ENCODE results near the gene PARP8.
"Not testable (repeated sequence)": the region's sequence is repeated elsewhere in the genome, so short reads cannot be mapped to it uniquely, and the experiment has no call there.

Gene PARP8

GRCh38 chr5:50770441-50770840 is 104.0 kb downstream of the PARP8 start:
- H3K9me3 ChIP-seq (ENCODE audit: control insufficient read depth in 2 of 2, low read length in 2 of 2): no peaks in the 10 kb centered on the region
- no peak overlapping the region for H3K4me3 ChIP-seq (ENCODE audit: low read length in 2 of 2)
- H3K27me3 ChIP-seq (ENCODE audit: control insufficient read depth in 1 of 2, insufficient read depth in 2 of 2, low read length in 2 of 2): no peaks in the 10 kb centered on the region
- no peaks in the 10 kb centered on the region for H3K4me1 ChIP-seq (ENCODE audit: control insufficient read depth, insufficient read depth, low read length)
- no peak overlapping the region for H3K27ac ChIP-seq (ENCODE audit: low read length)
- H3K36me3 ChIP-seq (ENCODE audit: control insufficient read depth in 2 of 2, insufficient read depth in 2 of 2, low read length in 2 of 2): no peaks in the 10 kb centered on the region
- no peak overlapping the region for H3K9ac ChIP-seq (ENCODE audit: low read length in 2 of 2)

GRCh38 chr5:50774446-50775175 is 108.2 kb downstream of the PARP8 start:
- H3K9me3 ChIP-seq (ENCODE audit: control insufficient read depth in 2 of 2, low read length in 2 of 2); H3K9ac ChIP-seq (ENCODE audit: low read length in 2 of 2); H3K27ac ChIP-seq (ENCODE audit: low read length); H3K4me1 ChIP-seq (ENCODE audit: control insufficient read depth, insufficient read depth, low read length); H3K4me3 ChIP-seq (ENCODE audit: low read length in 2 of 2); H3K36me3 ChIP-seq (ENCODE audit: control insufficient read depth in 2 of 2, insufficient read depth in 2 of 2, low read length in 2 of 2); H3K27me3 ChIP-seq (ENCODE audit: control insufficient read depth in 1 of 2, insufficient read depth in 2 of 2, low read length in 2 of 2): not testable (repeated sequence)

GRCh38 chr5:50786073-50786472 is 119.6 kb downstream of the PARP8 start:
- H3K4me3 ChIP-seq (ENCODE audit: low read length in 2 of 2): no peak overlapping the region
- H3K27ac ChIP-seq (ENCODE audit: low read length): no peak overlapping the region
- no peak overlapping the region for H3K9ac ChIP-seq (ENCODE audit: low read length in 2 of 2)
- no peaks in the 10 kb centered on the region for H3K27me3 ChIP-seq (ENCODE audit: control insufficient read depth in 1 of 2, insufficient read depth in 2 of 2, low read length in 2 of 2)
- peaks cover 7 to 11% of the 10 kb centered on the region in 2 donors for H3K36me3 ChIP-seq (ENCODE audit: control insufficient read depth in 2 of 2, insufficient read depth in 2 of 2, low read length in 2 of 2)
- no peaks in the 10 kb centered on the region for H3K4me1 ChIP-seq (ENCODE audit: control insufficient read depth, insufficient read depth, low read length)
- H3K9me3 ChIP-seq (ENCODE audit: control insufficient read depth in 2 of 2, low read length in 2 of 2): no peaks in the 10 kb centered on the region

- Histone ChIP-seq H3K9me3 (ENCODE audit: control insufficient read depth in 2 of 2, low read length in 2 of 2) (no peaks in the 10 kb centered on the region), H3K4me3 (ENCODE audit: low read length in 2 of 2) (no peak overlapping the region), H3K9ac (ENCODE audit: low read length in 2 of 2) (no peak overlapping the region), H3K27ac (ENCODE audit: low read length) (no peak overlapping the region), H3K36me3 (ENCODE audit: control insufficient read depth in 2 of 2, insufficient read depth in 2 of 2, low read length in 2 of 2) (peaks cover 13 to 14% of the 10 kb centered on the region in 2 donors), H3K4me1 (ENCODE audit: control insufficient read depth, insufficient read depth, low read length) (no peaks in the 10 kb centered on the region), H3K27me3 (ENCODE audit: control insufficient read depth in 1 of 2, insufficient read depth in 2 of 2, low read length in 2 of 2) (no peaks in the 10 kb centered on the region)
These were observed 125.4 kb downstream of the PARP8 start for GRCh38 chr5:50791813-50792212.

- Histone ChIP-seq H3K4me1 (ENCODE audit: control insufficient read depth, insufficient read depth, low read length) (no peaks in the 10 kb centered on the region), H3K9ac (ENCODE audit: low read length in 2 of 2) (no peak overlapping the region), H3K27ac (ENCODE audit: low read length) (no peak overlapping the region), H3K27me3 (ENCODE audit: control insufficient read depth in 1 of 2, insufficient read depth in 2 of 2, low read length in 2 of 2) (no peaks in the 10 kb centered on the region), H3K36me3 (ENCODE audit: control insufficient read depth in 2 of 2, insufficient read depth in 2 of 2, low read length in 2 of 2) (peaks cover 13 to 14% of the 10 kb centered on the region in 2 donors), H3K4me3 (ENCODE audit: low read length in 2 of 2) (no peak overlapping the region), H3K9me3 (ENCODE audit: control insufficient read depth in 2 of 2, low read length in 2 of 2) (no peaks in the 10 kb centered on the region)
These were observed 126.4 kb downstream of the PARP8 start for GRCh38 chr5:50792843-50793242.

- Histone ChIP-seq H3K4me1 (ENCODE audit: control insufficient read depth, insufficient read depth, low read length) (no peaks in the 10 kb centered on the region), H3K27me3 (ENCODE audit: control insufficient read depth in 1 of 2, insufficient read depth in 2 of 2, low read length in 2 of 2) (no peaks in the 10 kb centered on the region), H3K9me3 (ENCODE audit: control insufficient read depth in 2 of 2, low read length in 2 of 2) (no peaks in the 10 kb centered on the region), H3K9ac (ENCODE audit: low read length in 2 of 2) (no peak overlapping the region), H3K4me3 (ENCODE audit: low read length in 2 of 2) (no peak overlapping the region), H3K36me3 (ENCODE audit: control insufficient read depth in 2 of 2, insufficient read depth in 2 of 2, low read length in 2 of 2) (peaks cover 8 to 9% of the 10 kb centered on the region in 2 donors), H3K27ac (ENCODE audit: low read length) (no peak overlapping the region)
These were observed 128.4 kb downstream of the PARP8 start for GRCh38 chr5:50794812-50795211.

- Histone ChIP-seq H3K4me3 (ENCODE audit: low read length in 2 of 2) (no peak overlapping the region), H3K36me3 (ENCODE audit: control insufficient read depth in 2 of 2, insufficient read depth in 2 of 2, low read length in 2 of 2) (peaks cover 6 to 9% of the 10 kb centered on the region in 2 donors), H3K27ac (ENCODE audit: low read length) (no peak overlapping the region)
These were observed 131.6 kb downstream of the PARP8 start for GRCh38 chr5:50798002-50798401.

GRCh38 chr5:50799596-50799995 is 133.2 kb downstream of the PARP8 start:
- no peaks in the 10 kb centered on the region for H3K27me3 ChIP-seq (ENCODE audit: control insufficient read depth in 1 of 2, insufficient read depth in 2 of 2, low read length in 2 of 2)
- H3K27ac ChIP-seq (ENCODE audit: low read length): no peak overlapping the region
- H3K4me3 ChIP-seq (ENCODE audit: low read length in 2 of 2): no peak overlapping the region
- no peak overlapping the region for H3K9ac ChIP-seq (ENCODE audit: low read length in 2 of 2)
- peaks cover 0 to 7% of the 10 kb centered on the region in 2 donors for H3K9me3 ChIP-seq (ENCODE audit: control insufficient read depth in 2 of 2, low read length in 2 of 2)
- no peaks in the 10 kb centered on the region for H3K4me1 ChIP-seq (ENCODE audit: control insufficient read depth, insufficient read depth, low read length)
- peaks cover 5 to 9% of the 10 kb centered on the region in 2 donors for H3K36me3 ChIP-seq (ENCODE audit: control insufficient read depth in 2 of 2, insufficient read depth in 2 of 2, low read length in 2 of 2)

More at GRCh38 chr5:50798002-50798401, 131.6 kb downstream of the PARP8 start:
- no peaks in the 10 kb centered on the region for H3K27me3 ChIP-seq (ENCODE audit: control insufficient read depth in 1 of 2, insufficient read depth in 2 of 2, low read length in 2 of 2)
- H3K9ac ChIP-seq (ENCODE audit: low read length in 2 of 2): no peak overlapping the region
- H3K9me3 ChIP-seq (ENCODE audit: control insufficient read depth in 2 of 2, low read length in 2 of 2): peaks cover 0 to 3% of the 10 kb centered on the region in 2 donors
- H3K4me1 ChIP-seq (ENCODE audit: control insufficient read depth, insufficient read depth, low read length): no peaks in the 10 kb centered on the region

- no peak overlapping the region for H3K4me3 ChIP-seq (ENCODE audit: low read length in 2 of 2)
- peaks cover 0 to 3% of the 10 kb centered on the region in 2 donors for H3K36me3 ChIP-seq (ENCODE audit: control insufficient read depth in 2 of 2, insufficient read depth in 2 of 2, low read length in 2 of 2)
- no peaks in the 10 kb centered on the region for H3K27me3 ChIP-seq (ENCODE audit: control insufficient read depth in 1 of 2, insufficient read depth in 2 of 2, low read length in 2 of 2)
- H3K27ac ChIP-seq (ENCODE audit: low read length): no peak overlapping the region
- H3K9me3 ChIP-seq (ENCODE audit: control insufficient read depth in 2 of 2, low read length in 2 of 2): peaks cover 0 to 7% of the 10 kb centered on the region in 2 donors
- H3K4me1 ChIP-seq (ENCODE audit: control insufficient read depth, insufficient read depth, low read length): no peaks in the 10 kb centered on the region
- H3K9ac ChIP-seq (ENCODE audit: low read length in 2 of 2): no peak overlapping the region
These were observed 134.0 kb downstream of the PARP8 start for GRCh38 chr5:50800410-50800809.

- H3K27ac ChIP-seq (ENCODE audit: low read length): no peak overlapping the region
These were observed 141.2 kb downstream of the PARP8 start for GRCh38 chr5:50807661-50808060.

GRCh38 chr5:50808406-50808805 is 142.0 kb downstream of the PARP8 start:
- Histone ChIP-seq H3K27me3 (ENCODE audit: control insufficient read depth in 1 of 2, insufficient read depth in 2 of 2, low read length in 2 of 2) (no peaks in the 10 kb centered on the region), H3K27ac (ENCODE audit: low read length) (no peak overlapping the region), H3K9ac (ENCODE audit: low read length in 2 of 2) (no peak overlapping the region)

More at GRCh38 chr5:50807661-50808060, 141.2 kb downstream of the PARP8 start:
- Histone ChIP-seq H3K27me3 (ENCODE audit: control insufficient read depth in 1 of 2, insufficient read depth in 2 of 2, low read length in 2 of 2) (no peaks in the 10 kb centered on the region), H3K9me3 (ENCODE audit: control insufficient read depth in 2 of 2, low read length in 2 of 2) (peaks cover 0 to 7% of the 10 kb centered on the region in 2 donors), H3K4me1 (ENCODE audit: control insufficient read depth, insufficient read depth, low read length) (no peaks in the 10 kb centered on the region), H3K4me3 (ENCODE audit: low read length in 2 of 2) (no peak overlapping the region), H3K36me3 (ENCODE audit: control insufficient read depth in 2 of 2, insufficient read depth in 2 of 2, low read length in 2 of 2) (no peaks in the 10 kb centered on the region), H3K9ac (ENCODE audit: low read length in 2 of 2) (no peak overlapping the region)

More at GRCh38 chr5:50808406-50808805, 142.0 kb downstream of the PARP8 start:
- Histone ChIP-seq H3K4me3 (ENCODE audit: low read length in 2 of 2) (no peak overlapping the region), H3K36me3 (ENCODE audit: control insufficient read depth in 2 of 2, insufficient read depth in 2 of 2, low read length in 2 of 2) (no peaks in the 10 kb centered on the region), H3K9me3 (ENCODE audit: control insufficient read depth in 2 of 2, low read length in 2 of 2) (no peaks in the 10 kb centered on the region), H3K4me1 (ENCODE audit: control insufficient read depth, insufficient read depth, low read length) (no peaks in the 10 kb centered on the region)
